Mesodermal cell (in vitro differentiated cells): ENCODE data around the gene ADGRG4.

Experiments
- H3K27ac ChIP-seq: 2 replicates; pipeline ENCODE4 v1.7.0; 2013; ENCODE audit warnings: mild to moderate bottlenecking, low read depth, low read length, moderate library complexity; ENCODE audit not compliant: severe bottlenecking
- H3K36me3 ChIP-seq: 2 replicates; pipeline ENCODE4 v1.7.1; 2013; ENCODE audit warnings: mild to moderate bottlenecking, low read length, moderate library complexity; ENCODE audit not compliant: control insufficient read depth, insufficient read depth
- H3K4me1 ChIP-seq: one replicate; pipeline ENCODE4 v1.7.1; 2013; ENCODE audit warnings: mild to moderate bottlenecking, low read length; ENCODE audit not compliant: insufficient read depth, control insufficient read depth, poor library complexity, severe bottlenecking
- H3K4me3 ChIP-seq: 2 replicates; pipeline ENCODE4 v1.7.0; 2013; ENCODE audit warnings: low read length, control low read depth, mild to moderate bottlenecking; ENCODE audit not compliant: insufficient read depth, poor library complexity, severe bottlenecking; ENCODE audit errors: extremely low read depth
- H3K9me3 ChIP-seq: 2 replicates; pipeline ENCODE4 v1.7.1; 2013; ENCODE audit warnings: mild to moderate bottlenecking, low read length, moderate library complexity; ENCODE audit not compliant: control insufficient read depth
- WGBS, 2 experiments: methylation state at CpG; one replicate each; pipeline ENCODE4 v1.1.5; 2013; ENCODE audit warnings: missing lambda C conversion rate in 2 of 2; ENCODE audit not compliant: insufficient coverage in 2 of 2; 5-methylcytosine and 5-hydroxymethylcytosine counted together

The ADGRG4 gene

DNA sequence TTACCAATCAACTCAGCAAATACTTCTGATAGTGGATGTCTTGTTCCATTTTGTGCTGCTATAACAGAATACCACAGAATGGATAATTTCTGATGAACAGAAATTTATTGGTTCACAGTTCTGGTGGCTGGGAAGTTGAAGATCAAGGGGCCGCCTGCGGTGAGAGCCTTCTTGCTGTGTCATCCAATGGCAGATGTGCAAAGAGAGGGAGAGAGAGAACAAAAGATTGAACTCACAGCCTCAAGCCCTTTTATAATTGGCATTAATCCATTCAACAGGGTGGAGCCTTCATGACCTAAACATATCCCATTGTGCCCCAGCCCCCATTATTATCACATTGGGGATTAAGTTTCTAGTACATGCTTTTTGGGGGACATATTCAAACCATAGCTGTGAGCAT, 86.1 kb downstream of the ADGRG4 start:
- H3K36me3 ChIP-seq = no peaks in the 10 kb centered on the region
- no peaks in the 10 kb centered on the region for H3K9me3 ChIP-seq
- 93% methylated on average over 2 of the region's 2 CpGs; no CpG with 5 or more reads in 1 of the 2 experiments for WGBS, 2 experiments
- H3K4me3 ChIP-seq = no peak overlapping the region
- H3K4me1 ChIP-seq = no peaks in the 10 kb centered on the region
- H3K27ac ChIP-seq = no peak overlapping the region

DNA sequence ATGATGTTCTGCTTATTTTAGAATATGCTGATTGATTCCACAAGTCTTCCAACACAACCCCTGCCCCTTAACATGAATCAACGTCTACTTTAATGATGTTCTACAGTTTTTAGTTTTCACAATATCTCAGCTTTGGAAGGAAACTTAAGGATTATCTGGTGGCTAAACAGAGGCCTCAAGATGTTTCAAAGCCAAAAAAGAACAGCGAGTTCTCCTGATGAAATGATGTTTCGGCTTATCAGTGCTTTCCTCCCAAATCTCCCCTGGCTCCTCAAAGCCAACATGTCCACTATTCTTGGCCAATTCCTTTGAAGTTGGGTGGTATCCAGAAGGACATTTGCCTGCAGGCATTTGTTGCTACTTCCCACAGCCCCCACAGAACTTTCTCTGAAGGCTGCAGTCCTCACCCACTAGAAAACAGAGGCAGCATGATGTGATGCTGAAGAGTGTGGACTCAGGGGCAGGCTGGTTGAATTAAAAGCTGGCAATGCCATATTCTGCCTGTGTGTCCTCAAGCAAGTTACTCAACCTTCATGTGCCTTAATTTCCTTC, 87.3 kb downstream of the ADGRG4 start:
- Histone ChIP-seq H3K27ac (no peak overlapping the region), H3K4me3 (no peak overlapping the region), H3K9me3 (no peaks in the 10 kb centered on the region), H3K36me3 (no peaks in the 10 kb centered on the region), H3K4me1 (no peaks in the 10 kb centered on the region)
- 100% methylated on average over 2 of the region's 3 CpGs; no CpG with 5 or more reads in 1 of the 2 experiments for WGBS, 2 experiments

DNA sequence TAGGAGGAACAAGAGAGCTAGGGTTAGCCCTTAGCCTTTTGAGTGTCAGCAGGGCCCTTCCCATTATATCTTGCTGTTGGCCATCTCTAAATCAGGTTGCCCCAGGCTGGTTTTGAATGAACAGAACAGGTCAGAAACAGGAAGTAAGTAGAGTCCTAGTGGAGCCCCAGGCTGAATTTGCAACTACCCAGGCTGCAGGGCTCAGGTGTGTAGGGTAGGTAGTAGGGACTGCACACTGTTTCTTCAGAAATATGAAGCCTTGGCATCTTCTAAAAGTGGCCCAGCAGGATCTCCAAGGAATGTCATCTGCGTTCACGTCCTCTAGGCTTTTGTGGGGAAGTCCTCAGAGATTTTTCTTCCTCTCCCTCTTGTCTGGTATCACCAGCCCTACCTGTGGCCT, 90.2 kb downstream of the ADGRG4 start:
- H3K27ac ChIP-seq = no peak overlapping the region
- no peak overlapping the region for H3K4me3 ChIP-seq
- WGBS, 2 experiments = 100% methylated on average over 2 of the region's 2 CpGs; no CpG with 5 or more reads in 1 of the 2 experiments
- H3K9me3 ChIP-seq = no peaks in the 10 kb centered on the region
- H3K4me1 ChIP-seq = no peaks in the 10 kb centered on the region
- no peaks in the 10 kb centered on the region for H3K36me3 ChIP-seq

GRCh38 chrX:136395271-136395670, 94.5 kb downstream of the ADGRG4 start:
- H3K27ac ChIP-seq = no peak overlapping the region
- H3K36me3 ChIP-seq = no peaks in the 10 kb centered on the region
- no peaks in the 10 kb centered on the region for H3K4me1 ChIP-seq
- no CpG with 5 or more reads among the region's 3 CpGs for WGBS, 2 experiments
- H3K9me3 ChIP-seq = no peaks in the 10 kb centered on the region
- no peak overlapping the region for H3K4me3 ChIP-seq

- Histone ChIP-seq H3K4me1 (no peaks in the 10 kb centered on the region), H3K27ac (no peak overlapping the region), H3K9me3 (no peaks in the 10 kb centered on the region), H3K36me3 (no peaks in the 10 kb centered on the region), H3K4me3 (no peak overlapping the region)
- WGBS, 2 experiments = no CpG with 5 or more reads among the region's 4 CpGs
Observed at GRCh38 chrX:136397001-136397400, 96.2 kb downstream of the ADGRG4 start.

GRCh38 chrX:136405126-136405525, 104.4 kb downstream of the ADGRG4 start:
- Histone ChIP-seq H3K36me3 (no peaks in the 10 kb centered on the region), H3K9me3 (no peaks in the 10 kb centered on the region), H3K4me3 (no peak overlapping the region), H3K27ac (no peak overlapping the region), H3K4me1 (no peaks in the 10 kb centered on the region)
- WGBS, 2 experiments = 74 to 93% methylated on average over 3 to 8 of the region's 8 CpGs

- Histone ChIP-seq H3K27ac (no peak overlapping the region), H3K9me3 (no peaks in the 10 kb centered on the region), H3K4me1 (no peaks in the 10 kb centered on the region), H3K36me3 (no peaks in the 10 kb centered on the region), H3K4me3 (no peak overlapping the region)
- no CpG with 5 or more reads among the region's 2 CpGs for WGBS, 2 experiments
Observed at GRCh38 chrX:136417806-136418205, 117.0 kb downstream of the ADGRG4 start.

DNA sequence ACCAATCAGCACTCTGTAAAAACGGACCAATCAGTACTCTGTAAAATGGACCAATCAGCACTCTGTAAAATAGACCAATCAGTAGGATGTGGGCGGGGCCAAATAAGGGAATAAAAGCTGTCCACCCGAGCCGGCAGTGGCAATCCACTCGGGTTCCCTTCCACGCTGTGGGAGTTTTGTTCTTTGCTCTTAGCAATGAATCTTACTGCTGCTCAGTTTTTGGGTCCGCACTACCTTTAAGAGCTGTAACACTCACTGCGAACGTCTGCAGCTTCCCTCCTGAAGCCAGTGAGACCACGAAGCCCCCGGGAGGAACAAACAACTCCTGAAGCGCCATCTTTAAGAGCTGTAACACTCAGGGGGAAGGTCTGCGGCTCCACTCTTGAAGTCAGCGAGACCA, 120.6 kb downstream of the ADGRG4 start:
- Histone ChIP-seq H3K4me3 (no peak overlapping the region), H3K9me3 (no peaks in the 10 kb centered on the region), H3K4me1 (no peaks in the 10 kb centered on the region), H3K27ac (no peak overlapping the region), H3K36me3 (no peaks in the 10 kb centered on the region)
- 92 to 98% methylated on average over 6 to 7 of the region's 14 CpGs for WGBS, 2 experiments

DNA sequence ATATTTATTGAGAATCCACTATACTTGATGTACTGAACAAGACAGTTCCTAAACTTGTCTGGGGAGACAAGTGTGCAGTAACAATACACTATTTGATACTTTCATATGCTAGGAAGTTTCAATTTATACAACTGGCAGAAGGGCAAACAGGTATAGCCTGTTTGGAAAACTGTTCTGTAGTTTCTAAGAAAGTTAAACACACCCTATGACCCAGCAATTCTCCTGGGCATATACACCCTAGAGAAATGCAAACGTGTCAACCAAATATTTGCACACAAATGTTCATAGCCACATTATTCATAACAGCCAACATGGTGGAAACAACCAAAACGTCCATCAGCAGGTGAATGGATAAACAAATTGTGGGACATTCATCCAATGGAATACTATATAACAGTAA, 123.0 kb downstream of the ADGRG4 start:
- Histone ChIP-seq H3K27ac (no peak overlapping the region), H3K36me3 (no peaks in the 10 kb centered on the region), H3K4me3 (no peak overlapping the region), H3K4me1 (no peaks in the 10 kb centered on the region), H3K9me3 (no peaks in the 10 kb centered on the region)
- no CpG with 5 or more reads among the region's 2 CpGs for WGBS, 2 experiments

GRCh38 chrX:136425996-136426395, 125.2 kb downstream of the ADGRG4 start:
- Histone ChIP-seq H3K36me3 (no peaks in the 10 kb centered on the region), H3K27ac (no peak overlapping the region), H3K9me3 (no peaks in the 10 kb centered on the region), H3K4me3 (no peak overlapping the region), H3K4me1 (no peaks in the 10 kb centered on the region)
- WGBS, 2 experiments = no CpG with 5 or more reads among the region's 2 CpGs

DNA sequence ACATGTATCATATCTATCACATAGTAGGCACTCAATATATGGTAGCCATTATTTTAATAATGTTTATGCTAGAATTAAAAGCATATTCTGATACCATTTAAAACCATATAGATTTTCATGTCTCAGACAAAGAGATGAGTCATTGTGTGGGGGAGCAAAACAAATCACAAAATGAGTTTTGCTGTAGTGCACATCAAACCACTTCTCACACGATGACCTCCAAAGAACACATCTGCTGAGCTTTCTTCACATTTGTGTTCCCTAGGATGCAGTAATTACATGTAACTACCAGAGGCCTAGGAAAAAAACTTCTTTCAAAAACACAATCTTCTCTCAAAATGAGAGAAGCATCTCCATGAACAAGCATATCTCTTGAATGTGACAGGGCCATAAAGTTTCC, 130.9 kb downstream of the ADGRG4 start:
- Histone ChIP-seq H3K4me3 (no peak overlapping the region), H3K36me3 (no peaks in the 10 kb centered on the region), H3K27ac (no peak overlapping the region), H3K9me3 (no peaks in the 10 kb centered on the region), H3K4me1 (no peaks in the 10 kb centered on the region)
- WGBS, 2 experiments = no CpG with 5 or more reads among the region's 1 CpG
